Liver (tissue), 9 donors: ENCODE results near the gene DDX31. TPM values are rescaled to one million over a fixed set of nuclear protein-coding genes. Genes with fewer than 3 reads are reported as not detected.

ENCODE experiments used
- DNase-seq: peaks from one replicate; pipeline ENCODE4 v3.0.0-alpha.2; 2017; ENCODE audit warnings: low spot score
- H3K27ac ChIP-seq, 2 donors: one replicate each; pipeline ENCODE4 v1.7.0; 2013; ENCODE audit warnings: inconsistent platforms in 2 of 2, low read length in 2 of 2, control low read depth in 1 of 2, low read depth in 1 of 2, mild to moderate bottlenecking in 1 of 2
- H3K27me3 ChIP-seq, 4 donors: one replicate each; pipeline versions ENCODE4 v1.6.1 to v1.7.0; 2013; ENCODE audit warnings: low read length in 3 of 4, inconsistent platforms in 1 of 4, mild to moderate bottlenecking in 1 of 4, moderate library complexity in 1 of 4; ENCODE audit not compliant: control insufficient read depth in 4 of 4, insufficient read depth in 4 of 4
- H3K36me3 ChIP-seq, 4 donors: one replicate each; pipeline versions ENCODE4 v1.6.1 to v1.7.0; 2013; ENCODE audit warnings: low read length in 3 of 4, mild to moderate bottlenecking in 3 of 4, low read depth in 1 of 4, moderate library complexity in 1 of 4; ENCODE audit not compliant: control insufficient read depth in 4 of 4, insufficient read depth in 3 of 4
- H3K4me1 ChIP-seq, 4 donors: one replicate each; pipeline versions ENCODE4 v1.6.1 to v1.7.0; 2013; ENCODE audit warnings: low read length in 3 of 4, mild to moderate bottlenecking in 3 of 4, moderate library complexity in 1 of 4; ENCODE audit not compliant: control insufficient read depth in 4 of 4, insufficient read depth in 4 of 4
- H3K4me3 ChIP-seq, 3 donors: one replicate each; pipeline versions ENCODE4 v1.6.1 to v1.7.0; 2013; ENCODE audit warnings: low read length in 3 of 3, control low read depth in 1 of 3, low read depth in 1 of 3, mild to moderate bottlenecking in 1 of 3
- H3K9ac ChIP-seq, 2 donors: one replicate each; pipeline ENCODE4 v1.7.0; 2013; ENCODE audit warnings: low read length in 2 of 2, mild to moderate bottlenecking in 2 of 2, moderate library complexity in 2 of 2, control low read depth in 1 of 2, low read depth in 1 of 2
- H3K9me3 ChIP-seq, 4 donors: one replicate each; pipeline versions ENCODE4 v1.6.1 to v1.7.0; 2013; ENCODE audit warnings: low read length in 3 of 4; ENCODE audit not compliant: control insufficient read depth in 4 of 4
- EGR1 ChIP-seq, 2 donors: IDR thresholded peaks; 2 replicates each; pipeline ENCODE4 v1.6.1; 2016 to 2018; ENCODE audit warnings: antibody characterized with exemption in 2 of 2, low read depth in 2 of 2
- FOXA1 ChIP-seq: IDR thresholded peaks from 2 replicates; pipeline ENCODE4 v1.6.1; 2016; ENCODE audit warnings: antibody characterized with exemption
- FOXA2 ChIP-seq: IDR thresholded peaks from 2 replicates; pipeline ENCODE4 v1.6.1; 2016; ENCODE audit warnings: antibody characterized with exemption
- GABPA ChIP-seq, 2 donors: IDR thresholded peaks in 1 of 2; conservative IDR thresholded peaks in 1 of 2; 2 replicates each; pipeline ENCODE4 v1.6.1; 2016; ENCODE audit warnings: antibody characterized with exemption in 2 of 2, mild to moderate bottlenecking in 1 of 2, moderate library complexity in 1 of 2
- HNF4A ChIP-seq, 2 donors: conservative IDR thresholded peaks; 2 replicates each; pipeline ENCODE4 v1.6.1; 2016; ENCODE audit warnings: antibody characterized with exemption in 2 of 2, mild to moderate bottlenecking in 2 of 2
- HNF4G ChIP-seq: IDR thresholded peaks from 2 replicates; pipeline ENCODE4 v1.6.1; 2016; ENCODE audit warnings: antibody characterized with exemption
- JUND ChIP-seq, 2 donors: IDR thresholded peaks; 2 replicates each; pipeline ENCODE4 v1.6.1; 2016; ENCODE audit warnings: antibody characterized with exemption in 2 of 2
- NR2F2 ChIP-seq: IDR thresholded peaks from 2 replicates; pipeline ENCODE4 v1.6.1; 2016; ENCODE audit warnings: antibody characterized with exemption
- RAD21 ChIP-seq, 2 donors: IDR thresholded peaks; 2 replicates each; pipeline ENCODE4 v1.6.1; 2016; ENCODE audit warnings: antibody characterized with exemption in 2 of 2, mild to moderate bottlenecking in 2 of 2
- RXRA ChIP-seq, 2 donors: IDR thresholded peaks; 2 replicates each; pipeline ENCODE4 v1.6.1; 2017 to 2018; ENCODE audit warnings: antibody characterized with exemption in 2 of 2, mild to moderate bottlenecking in 1 of 2
- SP1 ChIP-seq: IDR thresholded peaks from 2 replicates; pipeline ENCODE4 v1.6.1; 2018; ENCODE audit warnings: antibody characterized with exemption, mild to moderate bottlenecking
- TAF1 ChIP-seq: conservative IDR thresholded peaks from 2 replicates; pipeline ENCODE4 v1.6.1; 2016; ENCODE audit warnings: antibody characterized with exemption, mild to moderate bottlenecking
- YY1 ChIP-seq: IDR thresholded peaks from 2 replicates; pipeline ENCODE4 v1.6.1; 2016; ENCODE audit warnings: antibody characterized with exemption, mild to moderate bottlenecking
- WGBS: extraction: QIAGEN DNeasy Blood & Tissue Kit; methylation state at CpG from one replicate; pipeline ENCODE4 v1.1.7; 2013; 5-methylcytosine and 5-hydroxymethylcytosine counted together
- polyA plus RNA-seq, 2 donors: library from polyadenylated mRNA; stranded (reverse) in 1 of 2; unstranded in 1 of 2; fragments of 200-250 nt in 1 of 2; fragments of >200 nt in 1 of 2; fragmentation: Nextera tagmentation in 1 of 2; extraction: Ambion mirVana in 1 of 2; gene quantifications; one replicate each; pipeline versions ENCODE4 v1.2.1 to v1.2.3, GENCODE V29; 2013 to 2015
- total RNA-seq, 2 donors: library from RNA; depleted of rRNA; stranded (reverse); fragments of >200 nt; gene quantifications; one replicate each; pipeline ENCODE4 v1.2.3, GENCODE V29; 2014
- TF ChIP-seq, protein P1 (sequence below): IDR thresholded peaks from 2 replicates; pipeline ENCODE4 v1.6.1; 2016; ENCODE audit warnings: antibody characterized with exemption
- TF ChIP-seq, protein P2 (sequence below): fragments of 150-350 bp; IDR thresholded peaks from 2 replicates; pipeline ENCODE4 v1.5.1; 2017; ENCODE audit warnings: improper control_type of control experiment, low read depth, low read length; ENCODE audit not compliant: missing input control
- TF ChIP-seq, protein P3 (sequence below): IDR thresholded peaks from 2 replicates; pipeline ENCODE4 v1.6.1; 2016; ENCODE audit warnings: antibody characterized with exemption
- TF ChIP-seq, protein P4 (sequence below): IDR thresholded peaks from 2 replicates; pipeline ENCODE4 v1.6.1; 2016; ENCODE audit warnings: antibody characterized with exemption, mild to moderate bottlenecking
- TF ChIP-seq, protein P5 (sequence below): IDR thresholded peaks from 2 replicates; pipeline ENCODE4 v1.6.1; 2016; ENCODE audit warnings: antibody characterized with exemption
- donor health status: healthy.
- donor health status: healthy.
- donor health status: healthy.
- donor health status: healthy.
- donor health status: healthy.

Gene DDX31
- total and polyA plus RNA-seq, 4 donors = 2.5 to 9.6 (median 4.5) TPM

DNA sequence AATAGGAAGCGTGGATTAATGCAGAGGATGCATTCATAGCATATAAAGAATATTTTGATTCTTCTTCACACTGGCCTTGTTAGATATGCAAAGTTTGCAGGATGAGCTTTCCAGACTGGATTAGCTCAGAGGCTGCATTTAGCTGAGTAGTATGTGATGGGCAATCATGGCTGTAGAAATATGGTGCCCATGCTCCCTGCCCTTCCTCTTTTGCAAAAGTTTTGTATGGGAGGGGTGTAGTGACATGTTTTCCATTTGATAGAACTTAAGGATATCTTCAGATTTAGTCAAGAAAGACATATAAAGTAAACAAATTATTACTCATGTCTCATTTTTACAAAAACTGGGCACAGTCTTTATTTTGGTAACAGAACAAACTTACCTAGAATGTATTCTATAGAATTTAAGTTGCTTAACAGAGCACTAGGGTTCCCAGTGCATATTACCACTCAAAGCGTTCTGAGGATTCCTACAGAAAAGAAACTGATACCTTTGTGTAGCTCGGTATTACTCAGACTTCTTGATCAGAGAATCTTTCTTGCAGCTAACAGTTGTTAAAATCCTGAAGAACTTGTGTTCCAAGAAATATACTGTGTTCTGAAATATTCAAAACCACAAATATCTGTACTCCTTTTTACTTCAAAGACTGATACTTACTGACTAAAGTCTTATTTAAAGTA, 10.3 kb upstream of the DDX31 start:
- Histone ChIP-seq H3K36me3 (peaks cover 6 to 33% (median 23%) of the 10 kb centered on the region in 4 donors), H3K9me3 (no peaks in the 10 kb centered on the region), H3K27ac (no peak overlapping the region), H3K4me3 (no peak overlapping the region), H3K9ac (no peak overlapping the region), H3K4me1 (no peaks in the 10 kb centered on the region), H3K27me3 (no peaks in the 10 kb centered on the region)
- DNase-seq = no peak
- TF ChIP-seq, protein P1, sequence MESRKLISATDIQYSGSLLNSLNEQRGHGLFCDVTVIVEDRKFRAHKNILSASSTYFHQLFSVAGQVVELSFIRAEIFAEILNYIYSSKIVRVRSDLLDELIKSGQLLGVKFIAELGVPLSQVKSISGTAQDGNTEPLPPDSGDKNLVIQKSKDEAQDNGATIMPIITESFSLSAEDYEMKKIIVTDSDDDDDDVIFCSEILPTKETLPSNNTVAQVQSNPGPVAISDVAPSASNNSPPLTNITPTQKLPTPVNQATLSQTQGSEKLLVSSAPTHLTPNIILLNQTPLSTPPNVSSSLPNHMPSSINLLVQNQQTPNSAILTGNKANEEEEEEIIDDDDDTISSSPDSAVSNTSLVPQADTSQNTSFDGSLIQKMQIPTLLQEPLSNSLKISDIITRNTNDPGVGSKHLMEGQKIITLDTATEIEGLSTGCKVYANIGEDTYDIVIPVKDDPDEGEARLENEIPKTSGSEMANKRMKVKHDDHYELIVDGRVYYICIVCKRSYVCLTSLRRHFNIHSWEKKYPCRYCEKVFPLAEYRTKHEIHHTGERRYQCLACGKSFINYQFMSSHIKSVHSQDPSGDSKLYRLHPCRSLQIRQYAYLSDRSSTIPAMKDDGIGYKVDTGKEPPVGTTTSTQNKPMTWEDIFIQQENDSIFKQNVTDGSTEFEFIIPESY = no peak
- TF ChIP-seq HNF4A (conservative IDR thresholded peaks at IDR 0.05) = no peak
- TF ChIP-seq, protein P2, sequence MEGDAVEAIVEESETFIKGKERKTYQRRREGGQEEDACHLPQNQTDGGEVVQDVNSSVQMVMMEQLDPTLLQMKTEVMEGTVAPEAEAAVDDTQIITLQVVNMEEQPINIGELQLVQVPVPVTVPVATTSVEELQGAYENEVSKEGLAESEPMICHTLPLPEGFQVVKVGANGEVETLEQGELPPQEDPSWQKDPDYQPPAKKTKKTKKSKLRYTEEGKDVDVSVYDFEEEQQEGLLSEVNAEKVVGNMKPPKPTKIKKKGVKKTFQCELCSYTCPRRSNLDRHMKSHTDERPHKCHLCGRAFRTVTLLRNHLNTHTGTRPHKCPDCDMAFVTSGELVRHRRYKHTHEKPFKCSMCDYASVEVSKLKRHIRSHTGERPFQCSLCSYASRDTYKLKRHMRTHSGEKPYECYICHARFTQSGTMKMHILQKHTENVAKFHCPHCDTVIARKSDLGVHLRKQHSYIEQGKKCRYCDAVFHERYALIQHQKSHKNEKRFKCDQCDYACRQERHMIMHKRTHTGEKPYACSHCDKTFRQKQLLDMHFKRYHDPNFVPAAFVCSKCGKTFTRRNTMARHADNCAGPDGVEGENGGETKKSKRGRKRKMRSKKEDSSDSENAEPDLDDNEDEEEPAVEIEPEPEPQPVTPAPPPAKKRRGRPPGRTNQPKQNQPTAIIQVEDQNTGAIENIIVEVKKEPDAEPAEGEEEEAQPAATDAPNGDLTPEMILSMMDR = no peak
- no peak for TF ChIP-seq RXRA (IDR thresholded peaks at IDR 0.05)
- TF ChIP-seq, protein P3, sequence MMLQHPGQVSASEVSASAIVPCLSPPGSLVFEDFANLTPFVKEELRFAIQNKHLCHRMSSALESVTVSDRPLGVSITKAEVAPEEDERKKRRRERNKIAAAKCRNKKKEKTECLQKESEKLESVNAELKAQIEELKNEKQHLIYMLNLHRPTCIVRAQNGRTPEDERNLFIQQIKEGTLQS = no peak
- TF ChIP-seq NR2F2 = no peak
- TF ChIP-seq SP1 = no peak
- TF ChIP-seq TAF1 = no peak
- TF ChIP-seq FOXA1 = no peak
- TF ChIP-seq FOXA2 = no peak
- TF ChIP-seq GABPA (IDR thresholded peaks at IDR 0.05 in 1 of 2, conservative IDR thresholded peaks at IDR 0.05 in 1 of 2) = no peak
- TF ChIP-seq RAD21 (IDR thresholded peaks at IDR 0.05) = no peak
- no peak for TF ChIP-seq YY1
- TF ChIP-seq, protein P4, sequence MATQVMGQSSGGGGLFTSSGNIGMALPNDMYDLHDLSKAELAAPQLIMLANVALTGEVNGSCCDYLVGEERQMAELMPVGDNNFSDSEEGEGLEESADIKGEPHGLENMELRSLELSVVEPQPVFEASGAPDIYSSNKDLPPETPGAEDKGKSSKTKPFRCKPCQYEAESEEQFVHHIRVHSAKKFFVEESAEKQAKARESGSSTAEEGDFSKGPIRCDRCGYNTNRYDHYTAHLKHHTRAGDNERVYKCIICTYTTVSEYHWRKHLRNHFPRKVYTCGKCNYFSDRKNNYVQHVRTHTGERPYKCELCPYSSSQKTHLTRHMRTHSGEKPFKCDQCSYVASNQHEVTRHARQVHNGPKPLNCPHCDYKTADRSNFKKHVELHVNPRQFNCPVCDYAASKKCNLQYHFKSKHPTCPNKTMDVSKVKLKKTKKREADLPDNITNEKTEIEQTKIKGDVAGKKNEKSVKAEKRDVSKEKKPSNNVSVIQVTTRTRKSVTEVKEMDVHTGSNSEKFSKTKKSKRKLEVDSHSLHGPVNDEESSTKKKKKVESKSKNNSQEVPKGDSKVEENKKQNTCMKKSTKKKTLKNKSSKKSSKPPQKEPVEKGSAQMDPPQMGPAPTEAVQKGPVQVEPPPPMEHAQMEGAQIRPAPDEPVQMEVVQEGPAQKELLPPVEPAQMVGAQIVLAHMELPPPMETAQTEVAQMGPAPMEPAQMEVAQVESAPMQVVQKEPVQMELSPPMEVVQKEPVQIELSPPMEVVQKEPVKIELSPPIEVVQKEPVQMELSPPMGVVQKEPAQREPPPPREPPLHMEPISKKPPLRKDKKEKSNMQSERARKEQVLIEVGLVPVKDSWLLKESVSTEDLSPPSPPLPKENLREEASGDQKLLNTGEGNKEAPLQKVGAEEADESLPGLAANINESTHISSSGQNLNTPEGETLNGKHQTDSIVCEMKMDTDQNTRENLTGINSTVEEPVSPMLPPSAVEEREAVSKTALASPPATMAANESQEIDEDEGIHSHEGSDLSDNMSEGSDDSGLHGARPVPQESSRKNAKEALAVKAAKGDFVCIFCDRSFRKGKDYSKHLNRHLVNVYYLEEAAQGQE = no peak
- no peak for TF ChIP-seq JUND (IDR thresholded peaks at IDR 0.05)
- TF ChIP-seq, protein P5, sequence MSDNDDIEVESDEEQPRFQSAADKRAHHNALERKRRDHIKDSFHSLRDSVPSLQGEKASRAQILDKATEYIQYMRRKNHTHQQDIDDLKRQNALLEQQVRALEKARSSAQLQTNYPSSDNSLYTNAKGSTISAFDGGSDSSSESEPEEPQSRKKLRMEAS = no peak
- TF ChIP-seq HNF4G = no peak
- TF ChIP-seq EGR1 (IDR thresholded peaks at IDR 0.05; ENCODE audit: low read depth in 2 of 2) = no peak
- 91% methylated on average over 3 of the region's 3 CpGs for WGBS
